Cardiac muscle cell (in vitro differentiated cells and primary cell): ENCODE measurements around the gene FRMD1. TPM values are rescaled to one million over a fixed set of nuclear protein-coding genes. Genes with fewer than 3 reads are reported as not detected.

ENCODE experiments used
- DNase-seq, 2 donors: peaks; one replicate each; pipeline versions ENCODE4 v3.0.0 to v3.0.0-alpha.2; 2010 to 2017; ENCODE audit warnings: low read depth in 1 of 2, low spot score in 1 of 2
- H3K27ac ChIP-seq: fragments of 200-600 bp; sonication (generic); 2 replicates; pipeline ENCODE4 v1.5.1; 2016
- H3K27me3 ChIP-seq: fragments of 200-600 bp; sonication (generic); 2 replicates; pipeline ENCODE4 v1.6.0; 2016; ENCODE audit warnings: control low read depth
- H3K36me3 ChIP-seq: fragments of 200-600 bp; sonication (generic); 2 replicates; pipeline ENCODE4 v1.5.1; 2016; ENCODE audit warnings: control low read depth
- H3K4me1 ChIP-seq: fragments of 200-600 bp; sonication (generic); 2 replicates; pipeline ENCODE4 v1.8.1; 2017; ENCODE audit warnings: low read depth, mild to moderate bottlenecking, mixed run types
- H3K4me3 ChIP-seq: fragments of 200-600 bp; sonication (generic); 2 replicates; pipeline ENCODE4 v1.5.1; 2016; ENCODE audit warnings: mild to moderate bottlenecking
- H3K9me3 ChIP-seq: fragments of 200-600 bp; sonication (generic); 2 replicates; pipeline ENCODE4 v1.5.1; 2017; ENCODE audit warnings: low read depth, mild to moderate bottlenecking, control low read depth
- CTCF ChIP-seq: IDR thresholded peaks from 2 replicates; pipeline ENCODE4 v1.5.1; 2012; ENCODE audit warnings: low read depth, mild to moderate bottlenecking, low read length
- polyA plus RNA-seq: library from polyadenylated mRNA; unstranded; fragments of >200 nt; fragmentation: Nextera tagmentation; extraction: Ambion mirVana; gene quantifications from 2 replicates; pipeline ENCODE4 v1.2.1, GENCODE V29; 2016
- total RNA-seq: library from RNA; depleted of rRNA; stranded (reverse); fragments of >200 nt; gene quantifications from 2 replicates; pipeline ENCODE4 v1.2.3, GENCODE V29; 2016

The FRMD1 gene
- total and polyA plus RNA-seq, 2 experiments from 2014 or later, result 0.09 TPM; not detected in 1

GRCh38 chr6:168009331-168009730 is 69.7 kb downstream of the FRMD1 start:
- no peak for TF ChIP-seq CTCF
- Histone ChIP-seq H3K36me3 (no peaks in the 10 kb centered on the region), H3K4me3 (no peak overlapping the region), H3K9me3 (no peaks in the 10 kb centered on the region), H3K4me1 (no peaks in the 10 kb centered on the region), H3K27me3 (no peaks in the 10 kb centered on the region), H3K27ac (no peak overlapping the region)
- DNase-seq, result no peak

- no peak for TF ChIP-seq CTCF
- no peaks in the 10 kb centered on the region for H3K9me3 ChIP-seq
- no peak overlapping the region for H3K4me3 ChIP-seq
- H3K27me3 ChIP-seq, result no peaks in the 10 kb centered on the region
- no peaks in the 10 kb centered on the region for H3K4me1 ChIP-seq
- DNase-seq, result peak in 1 of 2 donors; percentile 99
- no peak overlapping the region for H3K27ac ChIP-seq
- H3K36me3 ChIP-seq, result no peaks in the 10 kb centered on the region
Observed at GRCh38 chr6:168007592-168008338, 71.2 kb downstream of the FRMD1 start.

- Histone ChIP-seq H3K9me3 (no peaks in the 10 kb centered on the region), H3K4me1 (no peaks in the 10 kb centered on the region), H3K27ac (no peak overlapping the region), H3K4me3 (no peak overlapping the region), H3K27me3 (no peaks in the 10 kb centered on the region), H3K36me3 (no peaks in the 10 kb centered on the region)
- no peak for DNase-seq
- no peak for TF ChIP-seq CTCF
Observed at GRCh38 chr6:168005796-168006195, 73.2 kb downstream of the FRMD1 start.

- Histone ChIP-seq H3K27me3 (no peaks in the 10 kb centered on the region), H3K4me3 (no peak overlapping the region), H3K27ac (no peak overlapping the region), H3K9me3 (no peaks in the 10 kb centered on the region), H3K4me1 (no peaks in the 10 kb centered on the region), H3K36me3 (no peaks in the 10 kb centered on the region)
- DNase-seq, result no peak
- TF ChIP-seq CTCF, result no peak
Observed at GRCh38 chr6:168004945-168005344, 74.1 kb downstream of the FRMD1 start.

GRCh38 chr6:168004023-168004422 is 75.0 kb downstream of the FRMD1 start:
- no peak for DNase-seq
- Histone ChIP-seq H3K9me3 (no peaks in the 10 kb centered on the region), H3K36me3 (no peaks in the 10 kb centered on the region), H3K27ac (no peak overlapping the region), H3K27me3 (no peaks in the 10 kb centered on the region), H3K4me3 (no peak overlapping the region), H3K4me1 (no peaks in the 10 kb centered on the region)
- no peak for TF ChIP-seq CTCF

Other genes with a start within 250 kb of the FRMD1 start
- 1.6 TPM in 1 of 2 replicates, not detected in the other for gene KIF25, start 81.5 kb downstream of the FRMD1 start, total RNA-seq
- 0.40 and 1.2 TPM in 2 replicates for gene KIF25, start 81.5 kb downstream of the FRMD1 start, polyA plus RNA-seq
- 0.49 and 0.71 TPM in 2 replicates for gene DACT2, start 240.6 kb upstream of the FRMD1 start, total RNA-seq
- gene DACT2, start 240.6 kb upstream of the FRMD1 start, polyA plus RNA-seq, result 0.32 and 0.77 TPM in 2 replicates